Upper lobe of right lung (tissue), 1 donor: ENCODE data around the gene PIGP. TPM values are rescaled to one million over a fixed set of nuclear protein-coding genes. Genes with fewer than 3 reads are reported as not detected.

Experiments
- ATAC-seq: fragments of 200-7000 bp; cut with Tn5 transposase; one replicate; pipeline ENCODE4 v1.9.1; 2020; ENCODE audit warnings: mild to moderate bottlenecking, moderate library complexity
- DNase-seq: peaks from one replicate; pipeline ENCODE4 v3.0.0-alpha.2; 2020
- H3K27ac ChIP-seq: fragments of 200-600 bp; one replicate; pipeline ENCODE4 v1.8.0; 2022
- H3K27me3 ChIP-seq: fragments of 200-600 bp; one replicate; pipeline ENCODE4 v1.8.0; 2022; ENCODE audit warnings: mild to moderate bottlenecking
- H3K36me3 ChIP-seq: fragments of 200-600 bp; one replicate; pipeline ENCODE4 v1.8.0; 2022
- H3K4me1 ChIP-seq: fragments of 200-600 bp; one replicate; pipeline ENCODE4 v1.8.0; 2022
- H3K4me3 ChIP-seq: fragments of 200-600 bp; one replicate; pipeline ENCODE4 v1.8.0; 2022; ENCODE audit warnings: mild to moderate bottlenecking
- H3K9me3 ChIP-seq: fragments of 200-600 bp; one replicate; pipeline ENCODE4 v1.8.0; 2022
- intact Hi-C: fragments of 100-400 bp; cut with DNase I; formaldehyde crosslinking; loops from one replicate; pipeline ENCODE4 v1.11.0; 2022
- total RNA-seq: library from RNA; stranded (reverse); fragmentation: NEBNext Ultra II Directional; extraction: Animal tissue kit (Norgen Biotek cat#: 25700); gene quantifications from one replicate; pipeline ENCODE4 v1.2.1, GENCODE V29; 2021
- TF ChIP-seq, protein P1 (sequence below): fragments of 200-600 bp; IDR thresholded peaks from one replicate; pipeline ENCODE4 v1.8.0; 2022; ENCODE audit warnings: antibody characterized with exemption
- donor health status: DM: no; HTN: yes; CAD: no; lungs with severe emphysema.

Gene PIGP
- total RNA-seq, 1 donor from 2014 or later = 28.3 TPM

DNA sequence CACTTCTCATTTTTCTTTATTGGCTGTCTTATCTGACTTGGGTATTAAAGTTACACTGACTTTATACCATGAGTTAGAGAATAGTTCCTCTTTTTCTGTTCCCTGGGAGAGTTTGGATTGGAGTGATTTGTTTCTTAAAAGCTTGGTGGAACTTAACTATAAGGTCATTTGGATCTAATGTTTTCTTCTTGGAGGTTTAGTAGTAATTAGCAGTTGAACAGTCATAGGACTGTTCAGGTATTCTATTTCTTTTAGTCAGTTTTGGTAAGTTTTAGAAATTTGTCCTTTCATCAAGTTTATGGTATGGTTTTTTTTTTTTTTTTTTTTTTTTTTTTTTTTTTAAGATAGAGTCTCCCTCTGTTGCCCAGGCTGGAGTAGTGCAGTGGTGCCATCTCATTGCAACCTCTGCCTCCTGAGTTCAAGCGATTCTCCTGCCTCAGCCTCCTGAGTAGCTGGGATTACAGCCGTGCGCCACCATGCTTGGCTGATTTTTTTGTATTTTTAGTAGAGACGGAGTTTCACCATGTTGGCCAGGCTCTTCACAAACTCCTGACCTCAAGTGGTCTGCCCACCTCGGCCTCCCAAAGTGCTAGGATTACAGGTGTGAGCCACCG, 6.4 kb upstream of the PIGP start:
- ATAC-seq (peak; percentile 27), DNase-seq (no peak)
- TF ChIP-seq, protein P1, sequence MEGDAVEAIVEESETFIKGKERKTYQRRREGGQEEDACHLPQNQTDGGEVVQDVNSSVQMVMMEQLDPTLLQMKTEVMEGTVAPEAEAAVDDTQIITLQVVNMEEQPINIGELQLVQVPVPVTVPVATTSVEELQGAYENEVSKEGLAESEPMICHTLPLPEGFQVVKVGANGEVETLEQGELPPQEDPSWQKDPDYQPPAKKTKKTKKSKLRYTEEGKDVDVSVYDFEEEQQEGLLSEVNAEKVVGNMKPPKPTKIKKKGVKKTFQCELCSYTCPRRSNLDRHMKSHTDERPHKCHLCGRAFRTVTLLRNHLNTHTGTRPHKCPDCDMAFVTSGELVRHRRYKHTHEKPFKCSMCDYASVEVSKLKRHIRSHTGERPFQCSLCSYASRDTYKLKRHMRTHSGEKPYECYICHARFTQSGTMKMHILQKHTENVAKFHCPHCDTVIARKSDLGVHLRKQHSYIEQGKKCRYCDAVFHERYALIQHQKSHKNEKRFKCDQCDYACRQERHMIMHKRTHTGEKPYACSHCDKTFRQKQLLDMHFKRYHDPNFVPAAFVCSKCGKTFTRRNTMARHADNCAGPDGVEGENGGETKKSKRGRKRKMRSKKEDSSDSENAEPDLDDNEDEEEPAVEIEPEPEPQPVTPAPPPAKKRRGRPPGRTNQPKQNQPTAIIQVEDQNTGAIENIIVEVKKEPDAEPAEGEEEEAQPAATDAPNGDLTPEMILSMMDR = peak; percentile 39
- Histone ChIP-seq H3K4me3 (no peak overlapping the region), H3K9me3 (no peaks in the 10 kb centered on the region), H3K4me1 (peaks cover 23% of the 10 kb centered on the region), H3K27me3 (no peaks in the 10 kb centered on the region), H3K27ac (no peak overlapping the region), H3K36me3 (no peaks in the 10 kb centered on the region)
- intact Hi-C loops = no loop called here

DNA sequence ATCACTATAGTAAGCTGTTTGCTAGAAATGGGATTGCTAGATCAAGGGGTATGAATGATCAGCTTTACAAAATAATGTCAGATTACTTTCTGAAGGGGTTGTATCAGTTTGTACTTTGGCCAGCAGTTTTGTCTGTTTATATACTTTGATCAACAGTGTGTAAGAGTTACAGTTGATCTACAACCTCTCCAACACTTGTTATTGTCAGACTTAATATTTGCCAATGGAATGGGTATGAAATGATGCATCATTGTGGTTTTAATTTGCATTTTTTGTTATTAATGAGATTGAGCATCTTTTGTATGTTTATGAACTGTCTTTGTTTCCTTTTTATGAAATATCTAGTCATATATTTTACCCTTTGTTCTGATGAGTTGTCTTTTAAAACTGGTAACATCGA, 4.5 kb upstream of the PIGP start:
- H3K36me3 ChIP-seq = no peaks in the 10 kb centered on the region
- intact Hi-C loops = no loop called here
- TF ChIP-seq, protein P1 = no peak
- peaks cover 11% of the 10 kb centered on the region for H3K4me1 ChIP-seq
- no peak for DNase-seq
- no peak overlapping the region for H3K27ac ChIP-seq
- H3K9me3 ChIP-seq = no peaks in the 10 kb centered on the region
- H3K4me3 ChIP-seq = no peak overlapping the region
- H3K27me3 ChIP-seq = no peaks in the 10 kb centered on the region
- no peak for ATAC-seq

DNA sequence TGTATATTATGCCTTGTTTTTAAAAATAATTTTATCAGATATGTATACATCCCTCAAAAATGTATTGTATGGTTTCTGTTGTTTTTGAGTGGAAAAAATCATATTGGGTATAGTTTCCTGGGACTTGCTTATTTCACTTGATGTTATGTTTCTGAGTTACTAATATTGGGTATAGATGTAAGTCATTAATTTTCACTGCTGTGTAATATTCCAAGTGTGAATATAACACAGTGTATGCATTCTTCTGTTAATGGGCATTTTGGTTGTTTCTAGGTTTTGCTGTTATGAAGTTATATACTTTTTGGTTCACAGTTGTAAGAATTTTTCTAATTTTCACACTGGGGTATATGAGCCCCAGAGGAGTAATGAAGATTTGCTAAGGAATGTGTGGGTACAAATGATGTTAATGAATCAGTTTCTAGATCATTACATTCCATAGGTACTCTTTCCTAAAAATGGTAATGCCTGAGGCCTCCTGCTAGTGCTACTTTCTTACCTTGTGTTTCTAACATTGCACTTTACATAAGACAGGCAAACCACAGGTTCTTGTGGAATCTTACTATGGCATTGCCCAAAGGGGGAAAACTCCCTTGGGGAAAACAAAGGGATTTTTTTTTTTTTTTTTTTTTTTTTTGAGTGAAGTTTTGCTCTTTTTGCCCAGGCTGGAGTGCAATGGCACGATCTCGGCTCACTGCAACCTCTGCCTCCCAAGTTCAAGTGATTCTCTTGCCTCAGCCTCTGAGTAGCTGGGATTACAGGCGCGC, 3.4 kb upstream of the PIGP start:
- peaks cover 18% of the 10 kb centered on the region for H3K4me1 ChIP-seq
- no peaks in the 10 kb centered on the region for H3K9me3 ChIP-seq
- TF ChIP-seq, protein P1 = no peak
- ATAC-seq = no peak
- H3K27me3 ChIP-seq = no peaks in the 10 kb centered on the region
- H3K4me3 ChIP-seq = no peak overlapping the region
- no peak overlapping the region for H3K27ac ChIP-seq
- no peaks in the 10 kb centered on the region for H3K36me3 ChIP-seq
- intact Hi-C loops = no loop called here
- DNase-seq = no peak

DNA sequence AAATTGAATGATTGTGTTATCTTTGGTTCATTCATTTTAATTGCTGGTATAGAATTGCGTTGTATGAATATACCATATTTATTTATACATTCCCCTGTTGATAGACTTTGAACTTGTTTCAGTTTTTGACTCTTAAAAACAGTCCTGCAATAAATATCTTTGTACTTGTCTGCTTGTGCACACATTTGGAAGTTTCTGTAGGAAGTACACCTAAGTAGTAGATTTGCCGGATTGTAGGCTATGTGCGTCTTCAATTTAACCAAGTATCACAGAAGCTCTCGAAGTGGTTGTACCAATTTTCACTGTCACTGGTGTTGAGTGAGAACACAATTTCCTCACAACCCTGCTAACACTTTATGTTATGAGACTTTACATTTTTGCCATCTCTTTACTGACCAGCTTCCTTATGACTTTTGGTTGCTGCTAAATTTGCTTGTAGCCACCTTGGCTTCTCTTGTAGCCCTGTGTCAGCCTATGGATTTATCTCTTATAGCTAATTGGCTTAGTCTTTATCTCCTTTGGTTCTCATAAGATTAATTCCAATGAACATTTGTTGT, 2.4 kb upstream of the PIGP start:
- H3K27me3 ChIP-seq = no peaks in the 10 kb centered on the region

DNA sequence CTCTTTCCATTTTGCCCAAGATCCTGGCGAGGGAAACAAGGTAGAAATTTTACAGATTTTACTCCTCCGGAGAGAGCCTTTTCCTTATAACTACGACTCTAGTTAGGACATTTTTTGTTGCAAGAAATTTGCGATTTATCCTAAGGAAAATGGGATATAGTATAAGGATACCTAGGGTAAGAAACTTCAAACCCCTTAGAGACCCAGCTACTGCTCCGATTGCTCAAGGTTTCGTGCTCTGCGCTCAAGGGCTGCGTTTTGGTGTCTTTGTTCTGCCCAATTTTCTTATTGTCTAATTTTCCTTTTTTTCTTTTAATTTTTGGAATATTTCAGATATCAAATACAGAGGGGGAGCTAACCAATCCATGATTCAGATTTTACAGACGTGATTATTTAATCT, 1.7 kb upstream of the PIGP start:
- ATAC-seq (no peak), DNase-seq (no peak)
- Histone ChIP-seq H3K36me3 (no peaks in the 10 kb centered on the region), H3K27ac (peak overlapping the region; percentile 99), H3K27me3 (no peaks in the 10 kb centered on the region), H3K9me3 (no peaks in the 10 kb centered on the region), H3K4me3 (peak overlapping the region; percentile 87), H3K4me1 (peaks cover 21% of the 10 kb centered on the region)
- intact Hi-C loops = no loop called here
- TF ChIP-seq, protein P1 = no peak

More for the DNA sequence above, 2.4 kb upstream of the PIGP start:
- Histone ChIP-seq H3K4me3 (no peak overlapping the region), H3K36me3 (no peaks in the 10 kb centered on the region), H3K27ac (no peak overlapping the region), H3K9me3 (no peaks in the 10 kb centered on the region), H3K4me1 (peaks cover 21% of the 10 kb centered on the region)
- TF ChIP-seq, protein P1 = no peak
- ATAC-seq (no peak), DNase-seq (no peak)
- intact Hi-C loops = no loop called here
